Naive thymus-derived CD8-positive, alpha-beta T cell (primary cell): ENCODE data around the gene PNMT. TPM values are rescaled to one million over a fixed set of nuclear protein-coding genes. Genes with fewer than 3 reads are reported as not detected.

Experiments used
- ATAC-seq, 2 donors: fragments of 150-1000 bp; cut with Tn5 transposase in 1 of 2; sonication (Bioruptor Pico), chemical (Tn5 transposase) in 1 of 2; 1 replicate in 1 of 2; 2 replicates in 1 of 2; pipeline ENCODE4 v1.10.0; 2021; ENCODE audit warnings: mild to moderate bottlenecking in 2 of 2, moderate library complexity in 2 of 2
- POLR2A ChIA-PET: fragments of 350-600 bp; sonication (Branson Sonifier 250); formaldehyde crosslinking; loops from one replicate; lab custom pipeline; 2021; ENCODE audit warnings: antibody characterized with exemption; lab: Charles Lee
- DNase-seq, 10 donors: peaks; one replicate each; pipeline versions ENCODE4 v3.0.0 to v3.0.0-alpha.2; 2020 to 2022
- H3K27ac Mint-ChIP-seq, 10 donors: one replicate each; pipeline ENCODE4 v1.8.0; 2020 to 2022; ENCODE audit warnings: mild to moderate bottlenecking in 10 of 10, mixed read lengths in 10 of 10, moderate library complexity in 4 of 10, inconsistent platforms in 1 of 10
- H3K27me3 Mint-ChIP-seq, 5 donors: one replicate each; pipeline ENCODE4 v1.8.0; 2021 to 2022; ENCODE audit warnings: mixed read lengths in 5 of 5
- H3K36me3 Mint-ChIP-seq, 3 donors: one replicate each; pipeline ENCODE4 v1.8.0; 2020 to 2022; ENCODE audit warnings: mixed read lengths in 3 of 3, mild to moderate bottlenecking in 2 of 3, inconsistent platforms in 1 of 3
- H3K4me1 Mint-ChIP-seq, 4 donors: one replicate each; pipeline ENCODE4 v1.8.0; 2021 to 2022; ENCODE audit warnings: mixed read lengths in 4 of 4
- H3K4me3 Mint-ChIP-seq, 10 donors: one replicate each; pipeline ENCODE4 v1.8.0; 2020 to 2022; ENCODE audit warnings: mild to moderate bottlenecking in 10 of 10, mixed read lengths in 10 of 10, moderate library complexity in 6 of 10, inconsistent platforms in 1 of 10
- H3K9me3 Mint-ChIP-seq, 9 donors: one replicate each; pipeline ENCODE4 v1.8.0; 2020 to 2022; ENCODE audit warnings: mixed read lengths in 9 of 9, mild to moderate bottlenecking in 3 of 9, inconsistent platforms in 1 of 9, moderate library complexity in 1 of 9
- polyA plus RNA-seq, 3 donors: library from polyadenylated mRNA; unstranded; fragments of 300-500 nt; fragmentation: Illumina TruSeq; gene quantifications; one replicate each; pipeline ENCODE4 v1.2.3, GENCODE V29; 2021
- total RNA-seq, 8 experiments: library from RNA in 2 of 8; stranded (reverse) in 2 of 8; gene quantifications; one replicate each; pipeline ENCODE4 v1.2.3 and lab custom pipeline; 2021 to 2026

PNMT gene
- total and polyA plus RNA-seq, 5 experiments from 2014 or later: 0.43 to 1.2 (median 0.77) TPM; not detected in 1

GRCh38 chr17:39679521-39680192 lies 11.4 kb downstream of the PNMT start:
- no peaks in the 10 kb centered on the region for H3K27me3 Mint-ChIP-seq
- peak overlapping the region; percentile 93 to 99 (median 96) for H3K27ac Mint-ChIP-seq
- peaks cover 38 to 70% (median 63%) of the 10 kb centered on the region in 4 donors for H3K4me1 Mint-ChIP-seq
- peak; percentile 82 to 85 for ATAC-seq
- POLR2A ChIA-PET: interaction anchor here (0.7 to 2.5 kb wide), 14 partner anchors 9 to 90 kb away, joined by 3 to 22 read pairs (median 4); partner anchors contain the start of genes MIEN1, PGAP3, PNMT and PPP1R1B
- peak overlapping the region; percentile 22 to 88 (median 69) for H3K4me3 Mint-ChIP-seq
- DNase-seq: peak in 9 of 10 donors; percentile 16 to 70 (median 49)
- no peaks in the 10 kb centered on the region for H3K9me3 Mint-ChIP-seq
- peaks cover 0 to 17% (median 13%) of the 10 kb centered on the region in 3 donors for H3K36me3 Mint-ChIP-seq

DNA sequence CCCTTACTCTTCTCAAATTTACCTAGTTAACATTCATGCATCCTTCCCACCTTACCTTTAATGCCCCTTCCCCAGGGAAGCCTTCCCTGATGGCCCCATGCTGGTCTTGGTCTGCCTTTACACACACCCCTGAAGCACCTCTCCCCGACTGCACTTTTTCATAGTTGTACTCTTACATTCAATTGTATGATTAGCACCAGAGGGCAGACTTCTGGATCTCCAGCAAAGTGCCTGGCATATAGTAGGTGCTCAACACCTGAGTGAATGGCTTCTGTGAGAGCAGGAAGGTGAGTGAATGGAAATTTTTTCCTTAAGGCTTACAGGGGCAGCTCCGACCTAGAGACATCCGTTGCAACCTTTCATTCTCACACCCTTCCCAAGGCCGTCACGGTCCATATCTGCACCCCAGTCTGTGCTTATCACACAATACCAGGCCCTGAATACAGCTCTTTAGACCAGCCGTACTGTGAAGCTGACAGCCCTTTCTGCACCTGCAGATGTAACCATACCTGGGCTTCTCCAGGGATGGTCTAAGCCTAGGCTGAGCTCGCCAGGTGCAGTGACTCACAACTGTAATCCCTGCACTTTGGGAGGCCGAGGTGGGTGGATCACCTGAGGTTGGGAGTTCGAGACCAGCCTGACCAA lies 15.2 kb downstream of the PNMT start:
- DNase-seq (peak in 1 of 10 donors; percentile 35), ATAC-seq (no peak)
- H3K27me3 Mint-ChIP-seq: no peaks in the 10 kb centered on the region
- peaks cover 0 to 3% (median 0%) of the 10 kb centered on the region in 9 donors for H3K9me3 Mint-ChIP-seq
- H3K27ac Mint-ChIP-seq: peak overlapping the region in 4 of 10 donors; percentile 8 to 69 (median 41)
- POLR2A ChIA-PET: interaction anchor here (0.7 to 1.4 kb wide), 2 partner anchors 71 to 351 kb away, joined by 3 to 4 read pairs; no protein-coding TSS in a partner anchor
- H3K4me3 Mint-ChIP-seq: no peak overlapping the region
- H3K36me3 Mint-ChIP-seq: peaks cover 0 to 27% (median 18%) of the 10 kb centered on the region in 3 donors
- H3K4me1 Mint-ChIP-seq: peaks cover 41 to 59% (median 50%) of the 10 kb centered on the region in 4 donors

DNA sequence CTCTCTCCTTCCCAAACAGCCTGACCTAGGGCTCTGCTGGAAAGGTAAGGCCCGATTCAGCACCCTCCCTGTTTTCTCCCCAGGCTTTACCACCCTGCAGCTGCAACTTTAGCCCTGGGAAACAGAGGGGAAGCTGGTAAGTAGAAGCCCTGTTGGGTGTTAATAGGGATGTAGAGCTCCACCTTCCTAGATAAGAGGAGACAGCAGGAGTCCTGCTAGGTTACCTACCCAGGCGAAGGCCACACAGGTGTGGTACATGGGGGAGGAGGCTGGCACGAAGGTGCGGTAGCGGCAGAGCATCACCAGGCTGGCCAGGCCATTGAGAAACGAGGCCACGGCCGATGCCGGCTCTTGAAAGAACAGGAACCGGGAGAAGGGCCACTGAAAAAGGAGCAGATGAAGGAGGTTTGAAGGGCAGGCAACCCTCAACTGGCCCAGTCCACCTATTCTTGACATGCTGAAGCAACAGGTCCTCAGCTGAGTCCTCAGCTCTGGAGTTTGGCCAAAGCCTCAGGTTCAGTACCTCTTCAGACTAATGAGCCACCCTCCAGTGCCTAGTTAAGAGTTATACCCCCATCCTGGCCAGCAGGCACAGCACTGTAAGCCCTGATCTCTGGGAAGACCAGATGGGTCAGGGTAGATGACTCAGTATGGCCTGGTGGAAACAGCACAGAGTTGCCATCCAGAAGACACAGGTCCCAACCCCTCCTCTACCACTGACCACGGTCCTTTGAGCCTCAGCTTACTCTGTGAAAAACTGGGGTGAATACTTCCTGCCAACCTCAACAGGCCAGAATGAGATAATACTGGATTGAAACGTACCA lies 16.3 kb downstream of the PNMT start:
- Mint-ChIP-seq H3K36me3 (peaks cover 0 to 27% (median 18%) of the 10 kb centered on the region in 3 donors), H3K9me3 (peaks cover 0 to 10% (median 0%) of the 10 kb centered on the region in 9 donors), H3K4me1 (peaks cover 37 to 56% (median 45%) of the 10 kb centered on the region in 4 donors), H3K27me3 (no peaks in the 10 kb centered on the region), H3K4me3 (no peak overlapping the region), H3K27ac (peak overlapping the region in 1 of 10 donors; percentile 66)
- no peak for ATAC-seq
- POLR2A ChIA-PET: no interaction called here
- DNase-seq: peak in 1 of 10 donors; percentile 40

GRCh38 chr17:39687101-39687545 lies 18.9 kb downstream of the PNMT start:
- H3K36me3 Mint-ChIP-seq: peaks cover 0 to 27% (median 16%) of the 10 kb centered on the region in 3 donors

GRCh38 chr17:39687546-39688474 lies 19.6 kb downstream of the PNMT start, which contains the start of gene PGAP3:
PGAP3 (minus strand) TSS chr17:39688057; CDS start chr17:39688014, 43 bp downstream.
- H3K27ac Mint-ChIP-seq: peak within 1 kb of the TSS; percentile 97 to 99 (median 98)
- H3K4me1 Mint-ChIP-seq: peaks cover 23 to 35% (median 30%) of the 10 kb centered on the region in 4 donors
- H3K9me3 Mint-ChIP-seq: peaks cover 0 to 10% (median 0%) of the 10 kb centered on the region in 9 donors
- no peaks in the 10 kb centered on the region for H3K27me3 Mint-ChIP-seq
- POLR2A ChIA-PET: interaction anchor here (0.6 to 3.2 kb wide), 22 partner anchors 8 to 450 kb away, joined by 3 to 22 read pairs (median 5); partner anchors contain the start of genes ERBB2, LRRC3C, MIEN1 and ORMDL3
- peaks cover 0 to 24% (median 16%) of the 10 kb centered on the region in 3 donors for H3K36me3 Mint-ChIP-seq
- peak; percentile 89 to 93 for ATAC-seq
- DNase-seq: peak; percentile 73 to 92 (median 80)
- H3K4me3 Mint-ChIP-seq: peak within 1 kb of the TSS; percentile 97 to 99 (median 98)

More at GRCh38 chr17:39687101-39687545, 18.9 kb downstream of the PNMT start:
- Mint-ChIP-seq H3K4me3 (peak overlapping the region; percentile 97 to 99 (median 98)), H3K27me3 (no peaks in the 10 kb centered on the region), H3K27ac (peak overlapping the region in 9 of 10 donors; percentile 97 to 99 (median 98)), H3K4me1 (peaks cover 23 to 39% (median 30%) of the 10 kb centered on the region in 4 donors), H3K9me3 (peaks cover 0 to 10% (median 0%) of the 10 kb centered on the region in 9 donors)
- DNase-seq: no peak
- POLR2A ChIA-PET: interaction anchor here (1.4 to 2.6 kb wide), 7 partner anchors 10 to 239 kb away, joined by 4 to 22 read pairs (median 9); partner anchors contain the start of genes ERBB2, LRRC3C, MIEN1 and ORMDL3
- no peak for ATAC-seq

DNA sequence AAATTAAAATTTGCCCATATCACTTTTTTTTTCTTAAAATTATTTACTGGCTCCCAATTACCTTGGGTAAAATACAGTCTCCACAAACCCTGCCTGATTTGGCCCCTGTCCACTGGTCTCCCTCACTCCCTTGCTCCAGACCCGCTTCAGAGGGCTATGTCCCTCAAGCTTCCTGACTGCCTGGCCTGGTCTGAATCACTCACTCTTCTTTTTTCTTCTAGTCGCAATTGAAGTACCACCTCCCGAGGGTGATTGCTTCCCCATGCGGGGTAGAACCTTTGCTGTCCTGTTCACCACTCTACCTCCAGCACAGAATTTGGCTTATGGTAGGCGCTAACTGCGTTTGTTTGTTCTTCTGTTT lies 20.2 kb downstream of the PNMT start:
- peaks cover 0 to 1% (median 0%) of the 10 kb centered on the region in 5 donors for H3K27me3 Mint-ChIP-seq
- peak overlapping the region; percentile 97 to 99 (median 98) for H3K4me3 Mint-ChIP-seq
- H3K4me1 Mint-ChIP-seq: peaks cover 23 to 33% (median 27%) of the 10 kb centered on the region in 4 donors
- peak overlapping the region; percentile 97 to 99 (median 98) for H3K27ac Mint-ChIP-seq
- H3K36me3 Mint-ChIP-seq: peaks cover 0 to 18% (median 10%) of the 10 kb centered on the region in 3 donors
- POLR2A ChIA-PET: interaction anchor here (0.9 to 3.2 kb wide), 19 partner anchors 8 to 238 kb away, joined by 3 to 22 read pairs (median 5); partner anchors contain the start of genes ERBB2, LRRC3C, MIEN1 and ORMDL3
- peaks cover 0 to 10% (median 0%) of the 10 kb centered on the region in 9 donors for H3K9me3 Mint-ChIP-seq
- no peak for ATAC-seq
- DNase-seq: peak in 1 of 10 donors; percentile 54

DNA sequence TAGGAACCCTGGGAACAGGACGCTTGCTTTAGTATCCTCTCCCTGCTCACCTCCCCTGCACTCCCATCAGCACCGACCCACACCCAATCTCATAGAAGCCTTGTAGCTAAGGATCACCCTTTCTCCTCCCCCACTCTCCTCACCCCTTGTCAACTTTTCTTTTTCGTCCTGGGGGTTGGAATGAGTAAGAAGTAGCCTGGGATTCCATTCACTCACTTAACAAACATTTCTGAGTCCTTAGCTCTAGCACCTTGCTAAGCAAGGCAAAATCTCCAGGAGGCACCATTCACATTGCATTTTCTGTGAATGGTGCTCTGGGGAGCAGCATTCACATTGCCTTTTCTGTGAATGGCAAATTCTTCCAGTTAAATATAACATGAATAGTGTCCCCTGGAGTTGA lies 20.7 kb downstream of the PNMT start:
- Mint-ChIP-seq H3K27me3 (peaks cover 0 to 1% (median 0%) of the 10 kb centered on the region in 5 donors), H3K9me3 (peaks cover 0 to 10% (median 0%) of the 10 kb centered on the region in 9 donors), H3K4me3 (peak overlapping the region; percentile 75 to 99 (median 98)), H3K4me1 (peaks cover 23 to 33% (median 26%) of the 10 kb centered on the region in 4 donors), H3K27ac (peak overlapping the region; percentile 37 to 99 (median 98)), H3K36me3 (peaks cover 0 to 17% (median 9%) of the 10 kb centered on the region in 3 donors)
- no peak for ATAC-seq
- POLR2A ChIA-PET: interaction anchor here (1.4 to 3.2 kb wide), 5 partner anchors 9 to 41 kb away, joined by 5 to 22 read pairs (median 13); partner anchors contain the start of gene MIEN1
- DNase-seq: no peak

DNA sequence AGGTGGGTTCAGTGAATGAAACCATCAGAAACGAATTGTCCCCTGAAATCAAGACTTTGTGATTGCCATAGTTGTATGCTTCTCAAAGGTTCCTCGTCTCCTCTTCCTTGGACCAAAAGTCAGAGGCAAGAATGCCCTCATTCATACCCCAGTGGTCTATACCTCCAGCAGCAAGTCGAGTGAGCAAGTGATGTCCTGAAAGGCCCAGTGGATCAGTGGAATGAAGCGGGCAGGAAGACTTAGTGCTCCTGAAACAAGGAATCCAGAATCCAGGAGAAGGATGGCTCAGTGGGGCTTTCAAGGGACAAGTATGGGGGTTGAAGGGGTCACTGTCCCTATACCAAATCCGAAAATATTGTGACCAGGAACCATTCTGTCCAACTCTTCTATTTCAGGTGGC lies 26.3 kb downstream of the PNMT start:
- no peak overlapping the region for H3K4me3 Mint-ChIP-seq
- H3K27me3 Mint-ChIP-seq: peaks cover 7 to 12% (median 11%) of the 10 kb centered on the region in 5 donors
- peaks cover 0 to 9% (median 8%) of the 10 kb centered on the region in 3 donors for H3K36me3 Mint-ChIP-seq
- H3K27ac Mint-ChIP-seq: no peak overlapping the region
- no peak for ATAC-seq
- POLR2A ChIA-PET: no interaction called here
- DNase-seq: peak in 1 of 10 donors; percentile 16
- peaks cover 1 to 3% (median 2%) of the 10 kb centered on the region in 4 donors for H3K4me1 Mint-ChIP-seq
- H3K9me3 Mint-ChIP-seq: no peaks in the 10 kb centered on the region

DNA sequence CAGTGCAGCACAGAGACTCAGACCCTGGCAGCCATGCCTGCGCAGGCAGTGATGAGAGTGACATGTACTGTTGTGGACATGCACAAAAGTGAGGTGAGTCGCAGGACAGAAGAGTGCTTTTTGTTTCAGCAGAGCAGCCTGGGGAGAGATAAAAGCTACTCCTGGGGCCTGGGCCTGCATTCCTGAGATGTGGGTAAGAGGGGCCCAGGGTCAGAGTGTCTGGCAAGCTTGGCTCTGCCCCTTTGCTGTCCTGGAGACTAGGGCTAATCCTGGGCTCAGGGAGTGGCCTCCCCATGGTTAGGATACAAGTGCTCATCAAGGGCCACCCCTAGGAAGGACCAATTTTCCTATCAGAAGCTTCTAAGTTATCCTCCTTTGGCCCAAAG lies 26.8 kb downstream of the PNMT start:
- H3K4me3 Mint-ChIP-seq: no peak overlapping the region
- no peak for ATAC-seq
- DNase-seq: no peak
- H3K4me1 Mint-ChIP-seq: peaks cover 4 to 8% (median 5%) of the 10 kb centered on the region in 4 donors
- POLR2A ChIA-PET: interaction anchor here (1.0 kb wide), 1 partner anchor 14 kb away, joined by 3 read pairs; no protein-coding TSS in a partner anchor
- H3K27me3 Mint-ChIP-seq: peaks cover 10 to 16% (median 13%) of the 10 kb centered on the region in 5 donors
- H3K27ac Mint-ChIP-seq: no peak overlapping the region
- peaks cover 0 to 11% (median 8%) of the 10 kb centered on the region in 3 donors for H3K36me3 Mint-ChIP-seq
- no peaks in the 10 kb centered on the region for H3K9me3 Mint-ChIP-seq

- no peak overlapping the region for H3K27ac Mint-ChIP-seq
- peak in 1 of 10 donors; percentile 23 for DNase-seq
- H3K4me1 Mint-ChIP-seq: peaks cover 8 to 20% (median 9%) of the 10 kb centered on the region in 4 donors
- no peaks in the 10 kb centered on the region for H3K9me3 Mint-ChIP-seq
- POLR2A ChIA-PET: interaction anchor here (0.9 to 1.9 kb wide), 2 partner anchors 9 to 18 kb away, joined by 4 to 8 read pairs; partner anchors contain the start of gene PGAP3
- no peak overlapping the region for H3K4me3 Mint-ChIP-seq
- peaks cover 19 to 30% (median 22%) of the 10 kb centered on the region in 5 donors for H3K27me3 Mint-ChIP-seq
- no peak for ATAC-seq
- peaks cover 0 to 12% (median 8%) of the 10 kb centered on the region in 3 donors for H3K36me3 Mint-ChIP-seq
Measured at GRCh38 chr17:39696731-39697130, 28.5 kb downstream of the PNMT start.
